ENCODE results near the gene NTM.

DNA sequence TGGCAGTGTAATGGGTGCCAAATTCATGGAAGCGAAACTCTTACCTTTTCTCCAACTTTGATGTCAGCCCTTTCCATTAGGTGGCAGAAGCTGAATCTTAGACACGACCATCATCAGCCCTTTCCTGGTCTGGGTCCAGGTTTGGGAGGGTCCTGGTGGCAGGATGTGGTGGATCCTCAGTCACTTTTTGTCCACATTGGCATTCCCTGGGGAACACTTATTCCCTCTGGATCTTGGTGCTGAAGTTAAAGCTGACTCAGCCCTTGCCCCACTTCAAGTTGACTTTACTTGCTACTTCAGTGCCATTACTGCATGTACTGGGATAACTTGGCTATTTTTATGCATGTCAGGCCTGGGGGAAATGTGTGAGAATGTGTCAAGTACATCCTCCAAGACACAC, 16.6 kb upstream of the NTM start:
- TF ChIP-seq, protein P1, sequence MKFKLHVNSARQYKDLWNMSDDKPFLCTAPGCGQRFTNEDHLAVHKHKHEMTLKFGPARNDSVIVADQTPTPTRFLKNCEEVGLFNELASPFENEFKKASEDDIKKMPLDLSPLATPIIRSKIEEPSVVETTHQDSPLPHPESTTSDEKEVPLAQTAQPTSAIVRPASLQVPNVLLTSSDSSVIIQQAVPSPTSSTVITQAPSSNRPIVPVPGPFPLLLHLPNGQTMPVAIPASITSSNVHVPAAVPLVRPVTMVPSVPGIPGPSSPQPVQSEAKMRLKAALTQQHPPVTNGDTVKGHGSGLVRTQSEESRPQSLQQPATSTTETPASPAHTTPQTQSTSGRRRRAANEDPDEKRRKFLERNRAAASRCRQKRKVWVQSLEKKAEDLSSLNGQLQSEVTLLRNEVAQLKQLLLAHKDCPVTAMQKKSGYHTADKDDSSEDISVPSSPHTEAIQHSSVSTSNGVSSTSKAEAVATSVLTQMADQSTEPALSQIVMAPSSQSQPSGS (CRISPR knock-in tag; IDR thresholded peaks at IDR 0.05; ENCODE audit: borderline replicate concordance, low read depth): no peak
- TF ChIP-seq, protein P2, sequence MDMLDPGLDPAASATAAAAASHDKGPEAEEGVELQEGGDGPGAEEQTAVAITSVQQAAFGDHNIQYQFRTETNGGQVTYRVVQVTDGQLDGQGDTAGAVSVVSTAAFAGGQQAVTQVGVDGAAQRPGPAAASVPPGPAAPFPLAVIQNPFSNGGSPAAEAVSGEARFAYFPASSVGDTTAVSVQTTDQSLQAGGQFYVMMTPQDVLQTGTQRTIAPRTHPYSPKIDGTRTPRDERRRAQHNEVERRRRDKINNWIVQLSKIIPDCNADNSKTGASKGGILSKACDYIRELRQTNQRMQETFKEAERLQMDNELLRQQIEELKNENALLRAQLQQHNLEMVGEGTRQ (CRISPR knock-in tag; IDR thresholded peaks at IDR 0.05): no peak
- TF ChIP-seq, protein P3, sequence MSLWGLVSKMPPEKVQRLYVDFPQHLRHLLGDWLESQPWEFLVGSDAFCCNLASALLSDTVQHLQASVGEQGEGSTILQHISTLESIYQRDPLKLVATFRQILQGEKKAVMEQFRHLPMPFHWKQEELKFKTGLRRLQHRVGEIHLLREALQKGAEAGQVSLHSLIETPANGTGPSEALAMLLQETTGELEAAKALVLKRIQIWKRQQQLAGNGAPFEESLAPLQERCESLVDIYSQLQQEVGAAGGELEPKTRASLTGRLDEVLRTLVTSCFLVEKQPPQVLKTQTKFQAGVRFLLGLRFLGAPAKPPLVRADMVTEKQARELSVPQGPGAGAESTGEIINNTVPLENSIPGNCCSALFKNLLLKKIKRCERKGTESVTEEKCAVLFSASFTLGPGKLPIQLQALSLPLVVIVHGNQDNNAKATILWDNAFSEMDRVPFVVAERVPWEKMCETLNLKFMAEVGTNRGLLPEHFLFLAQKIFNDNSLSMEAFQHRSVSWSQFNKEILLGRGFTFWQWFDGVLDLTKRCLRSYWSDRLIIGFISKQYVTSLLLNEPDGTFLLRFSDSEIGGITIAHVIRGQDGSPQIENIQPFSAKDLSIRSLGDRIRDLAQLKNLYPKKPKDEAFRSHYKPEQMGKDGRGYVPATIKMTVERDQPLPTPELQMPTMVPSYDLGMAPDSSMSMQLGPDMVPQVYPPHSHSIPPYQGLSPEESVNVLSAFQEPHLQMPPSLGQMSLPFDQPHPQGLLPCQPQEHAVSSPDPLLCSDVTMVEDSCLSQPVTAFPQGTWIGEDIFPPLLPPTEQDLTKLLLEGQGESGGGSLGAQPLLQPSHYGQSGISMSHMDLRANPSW (CRISPR knock-in tag; conservative IDR thresholded peaks at IDR 0.05; ENCODE audit: low read depth): no peak
- TF ChIP-seq IRF1 (CRISPR knock-in tag; IDR thresholded peaks at IDR 0.05) (no peak), CTCF (IDR thresholded peaks at IDR 0.05) (no peak), JUN (CRISPR knock-in tag; IDR thresholded peaks at IDR 0.05) (no peak)
